ENCODE data around the gene CPAMD8.

The CPAMD8 gene

GRCh38 chr19:17011485-17011884 is 15.1 kb downstream of the CPAMD8 start:
- H3K36me3 Mint-ChIP-seq (ENCODE audit: low read depth): peaks cover 9% of the 10 kb centered on the region

GRCh38 chr19:17006579-17006978 is 20.0 kb downstream of the CPAMD8 start:
- H3K4me3 Mint-ChIP-seq: no peak overlapping the region
- H3K4me1 Mint-ChIP-seq: no peaks in the 10 kb centered on the region
- H3K36me3 Mint-ChIP-seq (ENCODE audit: low read depth): peaks cover 9% of the 10 kb centered on the region
- no peaks in the 10 kb centered on the region for H3K9me3 Mint-ChIP-seq
- TF ChIP-seq CTCF (IDR thresholded peaks at IDR 0.05; ENCODE audit: unreplicated experiment in 3 of 3): no peak
- no peak overlapping the region for H3K27ac Mint-ChIP-seq
- H3K27me3 Mint-ChIP-seq (ENCODE audit: low read depth): peaks cover 3% of the 10 kb centered on the region

More at GRCh38 chr19:17011485-17011884, 15.1 kb downstream of the CPAMD8 start:
- Mint-ChIP-seq H3K4me1 (no peaks in the 10 kb centered on the region), H3K27ac (no peak overlapping the region), H3K9me3 (no peaks in the 10 kb centered on the region), H3K27me3 (ENCODE audit: low read depth) (peaks cover 7% of the 10 kb centered on the region), H3K4me3 (no peak overlapping the region)
- no peak for TF ChIP-seq CTCF (IDR thresholded peaks at IDR 0.05; ENCODE audit: unreplicated experiment in 3 of 3)

GRCh38 chr19:17005000-17005399 is 21.6 kb downstream of the CPAMD8 start:
- TF ChIP-seq CTCF (IDR thresholded peaks at IDR 0.05; ENCODE audit: unreplicated experiment in 3 of 3): no peak
- Mint-ChIP-seq H3K27me3 (ENCODE audit: low read depth) (peaks cover 3% of the 10 kb centered on the region), H3K9me3 (no peaks in the 10 kb centered on the region), H3K4me1 (no peaks in the 10 kb centered on the region), H3K36me3 (ENCODE audit: low read depth) (peaks cover 10% of the 10 kb centered on the region), H3K27ac (no peak overlapping the region), H3K4me3 (no peak overlapping the region)

GRCh38 chr19:17004386-17004785 is 22.2 kb downstream of the CPAMD8 start:
- H3K27ac Mint-ChIP-seq: no peak overlapping the region
- no peaks in the 10 kb centered on the region for H3K4me1 Mint-ChIP-seq
- peaks cover 3% of the 10 kb centered on the region for H3K27me3 Mint-ChIP-seq (ENCODE audit: low read depth)
- H3K9me3 Mint-ChIP-seq: no peaks in the 10 kb centered on the region
- TF ChIP-seq CTCF (IDR thresholded peaks at IDR 0.05; ENCODE audit: unreplicated experiment in 3 of 3): no peak
- H3K4me3 Mint-ChIP-seq: no peak overlapping the region
- H3K36me3 Mint-ChIP-seq (ENCODE audit: low read depth): peaks cover 11% of the 10 kb centered on the region

GRCh38 chr19:17002455-17002854 is 24.2 kb downstream of the CPAMD8 start:
- no peak overlapping the region for H3K4me3 Mint-ChIP-seq
- H3K9me3 Mint-ChIP-seq: peaks cover 6% of the 10 kb centered on the region
- no peaks in the 10 kb centered on the region for H3K27me3 Mint-ChIP-seq (ENCODE audit: low read depth)
- TF ChIP-seq CTCF (IDR thresholded peaks at IDR 0.05; ENCODE audit: unreplicated experiment in 3 of 3): no peak
- H3K27ac Mint-ChIP-seq: no peak overlapping the region
- peaks cover 20% of the 10 kb centered on the region for H3K36me3 Mint-ChIP-seq (ENCODE audit: low read depth)
- no peaks in the 10 kb centered on the region for H3K4me1 Mint-ChIP-seq

- H3K36me3 Mint-ChIP-seq (ENCODE audit: low read depth): peaks cover 26% of the 10 kb centered on the region
- no peak overlapping the region for H3K4me3 Mint-ChIP-seq
- H3K4me1 Mint-ChIP-seq: no peaks in the 10 kb centered on the region
- no peak for TF ChIP-seq CTCF (IDR thresholded peaks at IDR 0.05; ENCODE audit: unreplicated experiment in 3 of 3)
- H3K27ac Mint-ChIP-seq: no peak overlapping the region
- peaks cover 6% of the 10 kb centered on the region for H3K9me3 Mint-ChIP-seq
- H3K27me3 Mint-ChIP-seq (ENCODE audit: low read depth): no peaks in the 10 kb centered on the region
Observed at GRCh38 chr19:17001603-17002183, 24.9 kb downstream of the CPAMD8 start.

All from nephron (organoid).